DND-41 (cell line): Measurements from ENCODE around the gene ARL16.

Experiments used
- ATAC-seq: fragments of 200-7000 bp; cut with Tn5 transposase; 3 replicates; pipeline ENCODE4 v1.9.1; 2021; ENCODE audit warnings: low read depth; ENCODE audit not compliant: insufficient read depth
- DNase-seq: peaks from one replicate; pipeline ENCODE4 v3.0.0-alpha.2; 2020
- H2AFZ ChIP-seq: 2 replicates; pipeline ENCODE4 v1.6.0; 2012; ENCODE audit warnings: low read depth, low read length
- H3K27ac ChIP-seq: 2 replicates; pipeline ENCODE4 v1.5.1; 2012; ENCODE audit warnings: low read length, inconsistent platforms
- H3K27me3 ChIP-seq: fragments of 200-600 bp; sonication (generic); 2 replicates; pipeline ENCODE4 v1.6.0; 2012; ENCODE audit warnings: low read length, mild to moderate bottlenecking, inconsistent platforms; ENCODE audit not compliant: insufficient read depth, poor library complexity
- H3K36me3 ChIP-seq: 2 replicates; pipeline ENCODE4 v1.5.1; 2012; ENCODE audit warnings: low read length, inconsistent platforms; ENCODE audit not compliant: insufficient read depth
- H3K4me1 ChIP-seq: 2 replicates; pipeline ENCODE4 v1.5.1; 2012; ENCODE audit warnings: mild to moderate bottlenecking, low read length; ENCODE audit not compliant: insufficient read depth
- H3K4me2 ChIP-seq: 2 replicates; pipeline ENCODE4 v1.6.0; 2012; ENCODE audit warnings: mild to moderate bottlenecking, moderate library complexity, low read length, inconsistent platforms; ENCODE audit not compliant: insufficient read depth
- H3K4me3 ChIP-seq, 2 experiments: fragments of 200-600 bp in 1 of 2; shearing (Covaris generic) in 1 of 2; 2 replicates each; pipeline ENCODE4 v1.5.1; 2012 to 2016; ENCODE audit warnings: inconsistent platforms in 2 of 2, low read length in 2 of 2, mild to moderate bottlenecking in 2 of 2, low read depth in 1 of 2, moderate library complexity in 1 of 2
- H3K79me2 ChIP-seq: 2 replicates; pipeline ENCODE4 v1.6.0; 2012; ENCODE audit warnings: low read length, inconsistent platforms; ENCODE audit not compliant: insufficient read depth
- H3K9ac ChIP-seq: 2 replicates; pipeline ENCODE4 v1.6.0; 2012; ENCODE audit warnings: low read depth, mild to moderate bottlenecking, inconsistent platforms, low read length, moderate library complexity
- H3K9me3 ChIP-seq: 2 replicates; pipeline ENCODE4 v1.5.1; 2012; ENCODE audit warnings: low read length, moderate library complexity, mild to moderate bottlenecking, inconsistent platforms; ENCODE audit not compliant: insufficient read depth, severe bottlenecking
- H4K20me1 ChIP-seq: 2 replicates; pipeline ENCODE4 v1.6.0; 2012; ENCODE audit warnings: low read length; ENCODE audit not compliant: insufficient read depth
- CTCF ChIP-seq: IDR thresholded peaks from 2 replicates; pipeline ENCODE4 v1.5.1; 2012; ENCODE audit warnings: borderline replicate concordance, low read length, moderate library complexity, mild to moderate bottlenecking; ENCODE audit not compliant: poor library complexity, severe bottlenecking; ENCODE audit errors: extremely low read depth
- EZH2 ChIP-seq: IDR thresholded peaks from 3 replicates; pipeline ENCODE4 v1.6.1; 2012; ENCODE audit warnings: borderline replicate concordance, low read depth, mild to moderate bottlenecking, moderate library complexity, low read length, inconsistent platforms; ENCODE audit not compliant: severe bottlenecking

The ARL16 gene

DNA sequence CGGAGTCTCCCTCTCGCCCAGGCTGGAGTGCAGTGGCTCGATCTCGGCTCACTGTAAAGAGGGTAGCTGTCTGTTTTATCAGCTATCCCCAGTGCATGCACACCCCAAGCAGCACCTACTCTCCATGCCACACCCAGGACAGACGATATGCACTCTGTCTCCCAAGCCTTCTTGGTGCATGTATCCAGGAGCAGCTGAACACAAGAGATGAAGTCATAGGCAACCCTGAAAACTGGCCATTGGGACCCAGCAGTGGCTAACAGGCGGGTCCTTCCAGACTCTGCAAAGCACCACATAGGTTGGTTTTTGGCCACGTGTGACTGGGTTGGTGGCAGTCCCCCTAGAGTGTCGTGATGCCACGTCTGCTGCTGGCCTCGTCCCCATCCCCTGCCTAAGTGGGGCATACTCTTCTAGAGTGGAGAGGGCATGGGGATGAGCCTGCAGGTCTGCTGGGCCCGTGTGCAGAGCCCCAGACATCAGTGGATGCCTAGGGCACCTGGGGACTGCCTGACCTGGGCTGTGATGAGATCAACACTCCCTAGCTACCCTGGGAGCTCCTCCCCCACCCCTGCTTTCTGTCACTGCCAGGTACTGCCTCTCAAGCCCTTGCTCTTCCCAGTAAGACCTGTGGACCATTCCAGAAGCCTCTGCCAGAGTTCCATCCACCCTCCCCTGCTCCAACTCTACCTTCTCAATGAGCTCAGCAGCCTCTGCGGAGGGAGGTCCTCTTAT is 36.6 kb downstream of the ARL16 start:
- Histone ChIP-seq H3K4me3 (no peak overlapping the region), H3K9ac (no peak overlapping the region), H3K4me1 (no peaks in the 10 kb centered on the region), H4K20me1 (no peaks in the 10 kb centered on the region), H3K27ac (no peak overlapping the region), H3K4me2 (no peak overlapping the region), H3K79me2 (no peaks in the 10 kb centered on the region), H3K36me3 (no peaks in the 10 kb centered on the region), H2AFZ (no peak overlapping the region), H3K27me3 (no peaks in the 10 kb centered on the region), H3K9me3 (peaks cover 2% of the 10 kb centered on the region)
- no peak for TF ChIP-seq EZH2
- no peak for TF ChIP-seq CTCF
- no peak for ATAC-seq
- DNase-seq = no peak

GRCh38 chr17:81644976-81645952 is 38.3 kb downstream of the ARL16 start:
- H3K4me1 ChIP-seq = no peaks in the 10 kb centered on the region
- H3K4me2 ChIP-seq = no peak overlapping the region
- H2AFZ ChIP-seq = no peak overlapping the region
- no peak overlapping the region for H3K9ac ChIP-seq
- no peaks in the 10 kb centered on the region for H3K27me3 ChIP-seq
- no peaks in the 10 kb centered on the region for H3K79me2 ChIP-seq
- no peaks in the 10 kb centered on the region for H4K20me1 ChIP-seq
- no peak for TF ChIP-seq CTCF
- no peak for TF ChIP-seq EZH2
- no peak overlapping the region for H3K27ac ChIP-seq
- ATAC-seq (no peak), DNase-seq (no peak)
- peaks cover 2% of the 10 kb centered on the region for H3K9me3 ChIP-seq
- H3K36me3 ChIP-seq = no peaks in the 10 kb centered on the region
- no peak overlapping the region for H3K4me3 ChIP-seq

DNA sequence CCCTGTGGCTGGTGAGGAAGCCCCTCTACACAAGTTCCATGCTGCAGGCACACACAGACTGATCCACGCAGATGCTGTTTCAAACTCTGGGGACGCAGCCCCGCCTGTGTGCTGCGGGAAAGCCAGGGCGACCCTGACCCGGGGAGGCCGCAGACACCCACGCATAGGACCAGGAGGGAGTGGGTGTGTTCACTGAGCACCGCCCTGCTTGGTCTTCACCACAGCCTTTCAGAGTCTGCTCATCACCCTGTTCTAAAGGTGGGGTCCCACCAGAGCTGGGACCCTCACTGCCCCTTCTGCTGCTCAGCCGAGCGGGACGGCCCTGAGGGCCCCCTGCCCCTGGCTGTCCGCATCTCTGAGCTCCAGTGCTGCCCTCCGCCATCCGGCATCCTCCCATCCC is 39.1 kb downstream of the ARL16 start:
- TF ChIP-seq EZH2 (no peak), CTCF (no peak)
- H4K20me1 ChIP-seq = no peaks in the 10 kb centered on the region
- no peak for DNase-seq
- H3K9me3 ChIP-seq = peaks cover 2% of the 10 kb centered on the region
- H3K4me2 ChIP-seq = no peak overlapping the region
- no peaks in the 10 kb centered on the region for H3K27me3 ChIP-seq
- no peak for ATAC-seq
- H3K79me2 ChIP-seq = no peaks in the 10 kb centered on the region
- H3K27ac ChIP-seq = no peak overlapping the region
- H3K4me1 ChIP-seq = no peaks in the 10 kb centered on the region
- H3K4me3 ChIP-seq = no peak overlapping the region
- no peak overlapping the region for H3K9ac ChIP-seq
- H3K36me3 ChIP-seq = no peaks in the 10 kb centered on the region
- no peak overlapping the region for H2AFZ ChIP-seq
